WTC11 (cell line): ENCODE results near the gene ZNF672. TPM values are rescaled to one million over a fixed set of nuclear protein-coding genes. Genes with fewer than 3 reads are reported as not detected.

Experiments
- ATAC-seq: fragments of 200-7000 bp; cut with Tn5 transposase; 2 replicates; pipeline ENCODE4 v1.10.0; 2021; ENCODE audit warnings: mild to moderate bottlenecking, moderate library complexity
- CTCF ChIA-PET: fragments of 300-600 bp; sonication (Branson Sonifier 250); formaldehyde crosslinking; loops from one replicate; lab custom pipeline; 2021; ENCODE audit warnings: antibody characterized with exemption; lab: Charles Lee
- POLR2A ChIA-PET: fragments of 350-600 bp; sonication (Branson Sonifier 250); formaldehyde crosslinking; loops from one replicate; lab custom pipeline; 2021; ENCODE audit warnings: antibody characterized with exemption; lab: Charles Lee
- DNase-seq: peaks from one replicate; pipeline ENCODE4 v3.0.0; 2021; ENCODE audit warnings: low spot score
- H3K27ac Mint-ChIP-seq: 2 replicates; pipeline ENCODE4 v1.8.0; 2021; ENCODE audit warnings: mixed read lengths
- H3K27me3 Mint-ChIP-seq: 2 replicates; pipeline ENCODE4 v1.8.0; 2021; ENCODE audit warnings: low read depth, mild to moderate bottlenecking, moderate library complexity, mixed read lengths
- H3K36me3 Mint-ChIP-seq: 2 replicates; pipeline ENCODE4 v1.8.0; 2021; ENCODE audit warnings: mixed read lengths
- H3K4me1 Mint-ChIP-seq: 2 replicates; pipeline ENCODE4 v1.8.0; 2022; ENCODE audit warnings: mixed read lengths
- H3K4me3 Mint-ChIP-seq: 2 replicates; pipeline ENCODE4 v1.8.0; 2021; ENCODE audit warnings: mild to moderate bottlenecking, moderate library complexity, mixed read lengths
- H3K9me3 Mint-ChIP-seq: 2 replicates; pipeline ENCODE4 v1.8.0; 2021; ENCODE audit warnings: mixed read lengths
- ATF2 ChIP-seq: sonication (generic); formaldehyde crosslinking; IDR thresholded peaks from 2 replicates; pipeline ENCODE4 v1.8.1; 2022; ENCODE audit warnings: low read depth, missing genetic modification reagents, borderline replicate concordance
- ATF6 ChIP-seq: sonication (generic); formaldehyde crosslinking; IDR thresholded peaks from 2 replicates; pipeline ENCODE4 v1.8.1; 2023; ENCODE audit warnings: mild to moderate bottlenecking, missing genetic modification reagents
- CTCF ChIP-seq: fragments of 200-600 bp; IDR thresholded peaks from 2 replicates; pipeline ENCODE4 v1.8.0; 2022; ENCODE audit warnings: antibody characterized with exemption
- ERG ChIP-seq: fragments of 250-450 bp; sonication (Bioruptor Pico); IDR thresholded peaks from 2 replicates; pipeline ENCODE4 v1.8.0; 2021; ENCODE audit warnings: mild to moderate bottlenecking
- HMGXB4 ChIP-seq: sonication (generic); formaldehyde crosslinking; IDR thresholded peaks from 2 replicates; pipeline ENCODE4 v1.8.1; 2023; ENCODE audit warnings: mild to moderate bottlenecking, moderate library complexity, missing genetic modification reagents
- OVOL2 ChIP-seq: fragments of 250-450 bp; sonication (Bioruptor Pico); IDR thresholded peaks from 2 replicates; pipeline ENCODE4 v1.9.0; 2021; ENCODE audit warnings: mild to moderate bottlenecking, borderline replicate concordance
- ZNF121 ChIP-seq: sonication (generic); formaldehyde crosslinking; IDR thresholded peaks from 2 replicates; pipeline ENCODE4 v1.8.0; 2023; ENCODE audit warnings: missing genetic modification reagents
- ZNF232 ChIP-seq: sonication (generic); formaldehyde crosslinking; IDR thresholded peaks from 2 replicates; pipeline ENCODE4 v1.8.0; 2022; ENCODE audit warnings: mild to moderate bottlenecking, missing genetic modification reagents
- ZNF263 ChIP-seq: sonication (generic); formaldehyde crosslinking; IDR thresholded peaks from 2 replicates; pipeline ENCODE4 v1.8.1; 2022; ENCODE audit warnings: low read depth, mild to moderate bottlenecking, moderate library complexity, missing genetic modification reagents
- ZNF425 ChIP-seq: fragments of 250-450 bp; sonication (Bioruptor Pico); conservative IDR thresholded peaks from 2 replicates; pipeline ENCODE4 v1.9.0; 2021; ENCODE audit warnings: mild to moderate bottlenecking
- ZSCAN18 ChIP-seq: fragments of 250-450 bp; sonication (Bioruptor Pico); IDR thresholded peaks from 2 replicates; pipeline ENCODE4 v2.1.2; 2022; ENCODE audit warnings: mild to moderate bottlenecking, moderate library complexity
- total RNA-seq: library from RNA; stranded (reverse); gene quantifications from 3 replicates; pipeline ENCODE4 v1.2.3, GENCODE V29; 2021

ZNF672 gene
- total RNA-seq, 1 experiment from 2014 or later = 37.9 TPM

GRCh38 chr1:248856176-248856575 lies 18.2 kb downstream of the ZNF672 start:
- no peak overlapping the region for H3K4me3 Mint-ChIP-seq
- POLR2A ChIA-PET = no interaction called here

GRCh38 chr1:248857201-248857600 lies 19.2 kb downstream of the ZNF672 start:
- ATAC-seq (no peak), DNase-seq (no peak)
- H3K9me3 Mint-ChIP-seq = peaks cover 3% of the 10 kb centered on the region
- H3K4me1 Mint-ChIP-seq = peaks cover 16% of the 10 kb centered on the region
- no peak overlapping the region; the same call in 1 of the 2 replicates for H3K27ac Mint-ChIP-seq
- peaks cover 8% of the 10 kb centered on the region for H3K36me3 Mint-ChIP-seq
- POLR2A ChIA-PET = no interaction called here
- H3K27me3 Mint-ChIP-seq = peaks cover 21% of the 10 kb centered on the region
- TF ChIP-seq ATF2 (CRISPR knock-in tag) = no peak
- no peak for TF ChIP-seq HMGXB4 (CRISPR knock-in tag)
- no peak for TF ChIP-seq CTCF
- TF ChIP-seq OVOL2 (CRISPR knock-in tag) = no peak
- TF ChIP-seq ZNF263 (CRISPR knock-in tag) = no peak
- no peak for TF ChIP-seq ZNF121 (CRISPR knock-in tag)
- no peak for TF ChIP-seq ATF6 (CRISPR knock-in tag)
- TF ChIP-seq ERG (CRISPR knock-in tag) = no peak
- no peak for TF ChIP-seq ZNF425 (CRISPR knock-in tag)
- no peak for TF ChIP-seq ZNF232 (CRISPR knock-in tag)
- H3K4me3 Mint-ChIP-seq = peak overlapping the region; percentile 88
- CTCF ChIA-PET = interaction anchor here (2.4 to 3.0 kb wide), 2 partner anchors 45 to 49 kb away, joined by 7 to 24 read pairs; partner anchors contain the start of gene PGBD2

More at GRCh38 chr1:248856176-248856575, 18.2 kb downstream of the ZNF672 start:
- DNase-seq (no peak), ATAC-seq (no peak)
- H3K27me3 Mint-ChIP-seq = peaks cover 11% of the 10 kb centered on the region
- CTCF ChIA-PET = interaction anchor here (0.6 kb wide), 1 partner anchor 15 kb away, joined by 4 read pairs; no protein-coding TSS in a partner anchor
- no peak for TF ChIP-seq ZSCAN18
- H3K9me3 Mint-ChIP-seq = peaks cover 3% of the 10 kb centered on the region
- peaks cover 8% of the 10 kb centered on the region for H3K36me3 Mint-ChIP-seq
- H3K27ac Mint-ChIP-seq = no peak overlapping the region
- peaks cover 16% of the 10 kb centered on the region for H3K4me1 Mint-ChIP-seq
